HG03469 (cell line): ENCODE measurements around the gene NEURL1B.
"Not testable (repeated sequence)": the region's sequence is repeated elsewhere in the genome, so short reads cannot be mapped to it uniquely, and the experiment has no call there.

ENCODE experiments used
- ATAC-seq: cut with Tn5 transposase; IDR thresholded peaks from one replicate; pipeline ENCODE4 v1.9.1; 2021; ENCODE audit warnings: mild to moderate bottlenecking, moderate library complexity, moderate number of reproducible peaks; ENCODE audit not compliant: unreplicated experiment

The NEURL1B gene, protein sequence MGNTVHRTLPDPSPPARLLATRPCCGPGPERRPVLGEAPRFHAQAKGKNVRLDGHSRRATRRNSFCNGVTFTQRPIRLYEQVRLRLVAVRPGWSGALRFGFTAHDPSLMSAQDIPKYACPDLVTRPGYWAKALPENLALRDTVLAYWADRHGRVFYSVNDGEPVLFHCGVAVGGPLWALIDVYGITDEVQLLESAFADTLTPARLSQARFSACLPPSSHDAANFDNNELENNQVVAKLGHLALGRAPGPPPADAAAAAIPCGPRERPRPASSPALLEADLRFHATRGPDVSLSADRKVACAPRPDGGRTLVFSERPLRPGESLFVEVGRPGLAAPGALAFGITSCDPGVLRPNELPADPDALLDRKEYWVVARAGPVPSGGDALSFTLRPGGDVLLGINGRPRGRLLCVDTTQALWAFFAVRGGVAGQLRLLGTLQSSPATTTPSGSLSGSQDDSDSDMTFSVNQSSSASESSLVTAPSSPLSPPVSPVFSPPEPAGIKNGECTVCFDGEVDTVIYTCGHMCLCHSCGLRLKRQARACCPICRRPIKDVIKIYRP

DNA sequence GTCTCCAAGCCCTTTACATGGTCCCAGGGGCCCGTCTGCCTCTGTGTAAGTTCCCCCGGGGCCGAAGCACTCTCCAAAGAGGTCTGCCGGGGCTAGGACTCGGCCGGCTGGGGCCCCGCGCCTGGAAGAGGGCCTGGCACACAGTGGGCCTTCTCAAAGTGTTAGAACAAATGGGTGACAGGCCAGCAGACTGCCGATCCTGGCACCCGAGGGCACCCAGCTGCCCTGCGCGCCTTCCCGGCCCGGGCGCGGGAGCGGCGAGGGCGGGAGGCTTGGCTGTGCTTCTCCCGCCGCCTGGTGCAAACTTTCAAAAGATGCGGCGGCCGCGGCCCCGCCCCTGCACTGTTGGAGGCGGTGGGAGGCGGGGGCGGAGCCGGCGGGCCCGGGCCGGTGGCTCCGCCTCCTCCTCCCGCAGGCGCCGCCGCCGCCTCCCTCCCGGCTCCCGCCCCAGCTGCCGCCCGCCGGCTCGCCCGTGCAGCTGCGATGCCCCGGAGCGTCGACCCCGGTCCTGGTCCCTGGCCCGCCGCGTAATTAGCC, at the start of gene NEURL1B:
TSS of gene NEURL1B (plus strand) at position 442 of the 537 bp plus-strand sequence. CDS start 144 bp downstream, outside the sequence.
- no peak for ATAC-seq

DNA sequence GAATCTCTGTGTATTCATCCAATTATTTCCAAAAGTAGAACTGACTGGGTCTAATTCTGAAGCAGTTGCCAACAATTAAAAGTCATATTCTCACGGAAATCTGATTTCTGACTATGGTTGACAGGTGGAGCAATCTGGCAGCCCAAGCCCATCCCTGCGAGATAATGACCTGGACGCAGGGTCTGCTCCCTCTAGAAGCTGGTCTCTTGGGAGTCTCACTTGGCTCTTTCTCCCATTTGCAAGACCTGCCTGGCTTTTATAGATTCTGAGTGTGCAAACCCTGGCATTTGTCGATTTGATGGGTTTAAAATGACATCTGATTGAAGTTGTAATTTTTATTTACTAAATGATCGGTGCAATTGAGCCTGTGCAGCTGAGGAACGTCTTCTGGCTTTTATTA, 49.4 kb upstream of the NEURL1B start:
- ATAC-seq, result no peak

DNA sequence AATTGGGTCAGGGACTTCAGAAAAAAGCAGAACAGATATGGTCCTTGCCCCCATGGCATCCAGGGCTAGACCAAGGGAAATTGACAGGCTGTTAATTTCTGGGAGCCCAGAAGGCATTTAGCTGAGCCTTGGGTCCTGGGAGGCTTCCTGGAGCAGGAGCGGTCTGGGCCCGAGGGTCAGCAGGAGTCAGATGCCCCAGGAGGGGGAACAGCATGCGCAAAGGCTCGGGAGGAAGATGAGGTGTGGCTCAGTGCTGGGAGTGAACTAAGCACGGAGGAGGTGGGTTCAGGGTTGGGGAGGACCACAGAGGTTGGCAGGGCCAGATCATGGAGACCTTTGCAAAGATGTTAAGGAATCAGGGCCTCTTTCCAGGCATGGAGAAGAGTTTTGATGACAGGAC, 48.2 kb upstream of the NEURL1B start:
- ATAC-seq, result no peak

DNA sequence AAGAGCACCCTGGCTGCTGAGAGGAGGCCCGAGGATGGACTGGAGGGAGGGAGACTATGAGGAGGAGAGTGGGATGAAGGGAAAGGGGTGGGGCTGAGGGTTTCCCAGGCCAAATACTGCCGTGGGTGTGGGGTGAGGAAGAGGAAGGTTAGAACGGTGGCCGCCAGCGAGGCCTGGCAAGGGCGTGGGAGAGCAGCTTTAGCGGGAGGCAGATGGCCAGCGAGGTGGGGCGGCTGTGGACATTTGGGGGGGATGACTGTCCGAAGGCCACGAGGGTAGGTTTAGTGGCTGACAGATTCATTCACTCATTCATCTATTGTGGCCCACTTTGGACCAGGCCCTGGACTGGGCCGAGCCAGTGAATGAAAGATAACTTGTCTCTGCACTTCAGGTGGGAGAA, 47.8 kb upstream of the NEURL1B start:
- ATAC-seq, result no peak

DNA sequence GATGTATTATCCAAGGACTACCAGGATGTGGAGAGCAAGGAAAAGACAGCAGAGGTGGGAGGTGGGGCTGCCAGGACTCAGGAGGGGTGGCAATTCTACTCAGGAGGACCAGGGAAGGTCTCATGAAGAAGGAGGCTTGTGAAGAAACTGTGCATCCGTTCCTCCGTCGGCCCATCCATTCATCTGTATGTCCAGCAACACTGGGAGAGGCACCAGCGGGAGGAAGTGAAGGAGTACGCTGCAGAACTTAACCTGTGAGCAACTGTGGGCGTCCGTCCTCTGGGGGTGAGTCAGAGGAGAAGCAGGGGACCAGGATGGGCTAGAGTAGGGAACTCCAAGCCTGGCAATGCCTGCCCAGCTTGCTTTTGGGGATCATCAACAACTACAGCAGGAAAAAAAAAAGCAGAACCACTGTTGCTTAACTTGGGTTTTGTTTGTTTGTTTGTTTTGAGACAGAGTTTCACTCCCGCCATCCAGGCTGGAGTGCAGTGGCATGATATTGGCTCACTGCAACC, 47.3 kb upstream of the NEURL1B start:
- ATAC-seq, result no peak

DNA sequence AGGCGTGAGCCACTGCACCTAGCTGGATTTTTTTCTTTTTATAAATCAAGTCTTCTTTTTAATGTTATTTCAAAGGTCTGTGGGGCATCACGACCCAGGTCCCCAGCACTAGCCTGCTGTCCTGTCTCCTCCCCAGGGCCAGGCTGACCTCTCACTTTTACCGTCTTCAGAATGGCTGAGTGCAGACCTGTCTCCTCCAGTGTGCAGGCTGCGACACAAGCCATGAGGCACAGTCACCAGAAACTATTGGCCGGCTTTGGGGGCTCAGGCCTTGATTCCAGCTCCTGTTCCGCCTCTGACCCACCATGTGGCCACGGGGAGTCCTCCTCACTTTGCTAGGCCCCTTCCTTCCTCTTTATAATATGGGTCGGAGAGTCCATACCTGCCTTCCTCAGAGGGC, 46.6 kb upstream of the NEURL1B start:
- ATAC-seq, result no peak

DNA sequence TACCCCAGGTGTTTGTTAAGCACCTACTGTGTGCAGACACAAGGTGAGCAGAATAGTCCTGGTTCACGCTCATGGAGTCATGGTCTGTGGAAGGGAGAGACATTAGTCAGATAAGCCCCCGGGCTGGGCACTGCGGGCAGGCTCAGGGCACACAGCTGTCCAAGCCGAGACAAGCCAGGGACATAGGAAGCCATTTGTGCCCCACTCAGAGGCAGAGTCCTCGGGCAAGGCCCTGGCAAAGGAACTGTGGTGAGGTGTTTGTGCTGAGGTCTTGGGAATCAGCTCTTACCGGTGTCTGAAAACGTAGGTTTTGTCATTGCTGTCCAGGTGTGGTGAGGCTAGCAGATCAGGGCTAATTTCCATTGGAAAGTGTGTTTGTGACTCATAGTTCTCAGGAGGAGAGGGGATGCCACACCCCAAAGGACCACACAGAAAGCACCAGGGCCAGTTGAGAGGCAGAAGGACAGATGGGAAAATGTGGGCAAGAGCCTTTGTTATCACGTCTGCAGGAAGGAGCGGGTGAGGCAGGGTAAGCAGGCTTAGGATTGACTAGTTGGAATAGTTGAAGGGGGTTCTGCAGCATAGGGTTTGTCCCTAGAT, 46.1 kb upstream of the NEURL1B start:
- no peak for ATAC-seq

DNA sequence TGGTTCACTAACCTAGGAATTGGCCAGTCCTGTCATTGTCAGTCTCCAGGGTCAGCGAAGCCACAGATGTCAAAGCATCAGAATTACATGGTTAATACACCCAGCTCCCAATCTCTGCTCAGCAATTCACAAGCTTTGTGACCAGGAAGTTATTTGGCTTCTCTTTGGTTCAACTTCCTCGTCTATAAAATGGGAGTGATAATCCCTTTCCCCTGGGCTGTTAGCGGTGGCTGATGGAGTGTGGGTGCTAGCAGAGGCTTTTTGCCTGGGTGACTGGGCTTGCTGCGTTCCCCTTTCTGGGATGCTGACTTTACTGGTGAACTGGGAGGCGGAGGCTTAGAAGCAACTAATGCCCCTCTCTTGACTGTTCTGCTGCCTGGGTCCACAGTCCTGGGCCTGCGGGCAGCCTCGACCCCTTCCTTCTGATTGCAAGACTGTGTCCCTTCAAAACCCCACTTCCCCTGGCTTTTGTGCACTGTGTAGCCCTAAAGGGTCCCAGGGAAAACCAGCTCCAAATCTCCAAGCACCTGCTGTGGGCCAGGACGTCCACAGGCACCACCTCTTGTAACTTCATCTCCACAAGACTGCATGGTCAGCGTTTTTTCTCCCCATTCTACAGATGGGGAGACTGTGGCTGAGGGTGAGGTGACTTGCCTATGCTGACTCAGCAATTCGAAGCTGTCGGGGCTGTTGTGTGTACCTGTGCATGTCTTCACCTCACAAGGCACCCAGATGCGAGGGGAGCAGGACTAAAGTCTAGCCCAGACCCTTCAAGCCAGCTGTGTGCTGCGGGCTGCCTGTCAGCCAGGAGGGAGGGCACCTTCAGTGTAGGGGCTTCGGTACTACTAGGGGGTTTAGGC, 45.2 kb upstream of the NEURL1B start:
- no peak for ATAC-seq

DNA sequence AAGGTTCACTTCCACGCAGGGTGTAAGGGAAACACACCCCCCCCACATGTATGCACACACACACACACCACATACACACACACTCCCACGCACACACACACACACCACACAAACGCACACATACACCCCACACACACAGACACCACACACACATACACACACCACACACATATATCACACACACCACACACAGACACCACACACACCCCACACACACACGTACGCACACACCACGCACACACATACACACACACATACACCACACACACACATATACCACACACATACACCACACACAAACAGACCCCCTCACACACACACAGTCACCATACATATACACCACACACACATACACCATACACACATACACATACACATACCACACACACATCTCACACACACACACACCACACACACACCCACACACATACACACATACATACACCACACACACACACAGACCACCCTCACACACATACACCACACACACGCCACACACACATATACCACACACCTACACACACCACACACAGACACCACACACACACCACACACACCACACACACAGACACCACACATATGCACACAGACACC, 44.3 kb upstream of the NEURL1B start:
- ATAC-seq, result no peak

DNA sequence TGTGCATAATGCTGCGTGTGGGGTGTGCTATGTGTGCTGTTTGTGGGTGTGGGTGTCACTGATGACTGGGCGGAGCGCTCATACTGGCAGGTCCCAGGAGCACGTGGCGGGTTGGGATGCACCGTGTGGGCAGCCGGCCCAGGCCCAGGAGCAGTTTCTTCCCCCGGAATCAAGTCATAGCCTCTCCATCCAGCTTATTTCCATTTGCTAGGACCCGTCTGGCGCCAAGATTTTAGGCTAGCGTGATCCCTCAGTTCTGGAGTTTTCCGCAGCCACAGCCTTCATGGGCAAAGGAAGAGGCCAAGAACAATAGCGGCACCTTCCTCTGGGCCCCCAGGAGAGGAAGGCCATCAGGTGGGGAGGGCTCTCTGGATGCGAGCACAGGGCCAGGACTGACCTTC, 43.3 kb upstream of the NEURL1B start:
- no peak for ATAC-seq

DNA sequence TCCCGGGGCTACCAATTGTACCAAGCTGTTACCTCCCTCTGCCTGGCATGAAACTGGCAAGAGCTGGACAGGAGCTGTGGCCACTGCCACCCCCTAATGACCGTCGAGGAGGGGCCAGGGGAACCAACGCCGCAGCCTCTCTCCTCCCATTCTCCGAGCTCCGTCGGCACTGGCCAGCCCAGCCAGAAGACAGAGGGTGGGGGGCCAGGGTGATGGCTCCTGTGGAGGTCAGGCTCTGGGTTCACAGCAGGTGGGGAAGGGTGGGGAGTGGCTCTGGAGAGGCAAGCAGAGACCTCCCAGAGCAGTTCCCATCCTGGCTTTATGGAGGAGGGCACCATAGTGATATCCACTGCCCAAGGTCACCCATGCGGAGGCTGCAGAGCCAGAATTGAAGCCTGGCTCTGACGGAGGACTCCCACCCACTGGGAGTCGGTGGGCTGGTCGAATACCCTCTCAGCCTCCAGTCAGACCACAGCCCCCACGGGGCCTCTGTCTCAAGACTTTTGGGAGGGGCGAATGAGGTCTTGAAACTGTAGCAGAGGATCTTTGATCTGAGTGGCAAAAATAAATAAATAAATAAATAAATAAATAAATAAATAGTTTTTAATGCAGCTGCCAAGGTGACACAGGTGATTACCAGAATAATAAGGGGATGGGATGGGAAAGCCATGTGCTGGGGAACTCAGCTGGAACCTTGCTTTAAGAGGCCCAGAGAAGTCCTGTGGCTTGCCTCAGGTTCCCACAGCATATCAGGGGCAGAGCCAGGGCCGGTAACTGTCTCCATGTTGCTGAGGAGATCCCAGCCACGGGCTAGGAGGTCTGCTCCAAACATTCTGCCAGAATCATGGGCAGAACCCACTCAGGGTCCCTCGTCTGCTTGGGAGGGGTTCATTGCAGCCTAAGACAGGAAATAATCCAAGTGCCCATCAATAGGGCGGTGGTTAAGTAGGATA, 42.5 kb upstream of the NEURL1B start:
- ATAC-seq, result no peak

DNA sequence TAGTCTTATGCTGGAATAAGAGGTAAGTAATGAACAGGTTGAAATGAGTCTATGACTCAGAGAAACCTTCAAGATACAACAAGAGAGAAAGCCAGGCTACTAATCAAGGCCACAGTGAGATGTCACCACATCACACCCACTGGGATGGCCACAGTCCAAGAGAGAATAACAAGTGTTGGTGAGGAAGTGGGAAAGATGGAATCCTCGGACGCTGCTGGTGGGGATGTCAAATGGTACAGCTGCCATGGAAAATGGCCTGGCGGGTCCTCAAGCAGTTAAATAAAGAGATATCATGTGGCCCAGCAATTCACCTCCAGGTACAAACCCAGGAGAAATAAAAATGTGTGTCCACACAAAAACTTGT, 41.9 kb upstream of the NEURL1B start:
- no peak for ATAC-seq

DNA sequence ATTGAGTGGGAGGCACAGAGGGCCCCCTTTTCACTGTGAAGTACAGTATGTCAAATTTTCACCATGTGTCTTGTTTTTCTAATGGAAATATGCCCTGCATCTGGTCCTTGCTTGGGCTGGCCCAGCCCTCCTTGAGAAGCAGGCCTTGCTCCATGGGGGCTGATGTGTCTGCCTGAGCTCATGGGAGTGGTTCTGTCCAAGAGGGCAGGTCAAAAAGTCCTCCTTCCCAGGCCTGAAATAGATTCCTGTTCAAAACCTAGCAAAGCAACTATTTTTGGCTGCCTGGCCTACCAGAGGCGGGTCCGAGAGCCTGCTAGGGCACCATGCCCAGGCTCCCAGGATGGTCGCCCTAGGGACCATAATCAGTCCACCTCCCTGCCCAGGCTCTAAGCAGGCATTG, 40.5 kb upstream of the NEURL1B start:
- no peak for ATAC-seq

DNA sequence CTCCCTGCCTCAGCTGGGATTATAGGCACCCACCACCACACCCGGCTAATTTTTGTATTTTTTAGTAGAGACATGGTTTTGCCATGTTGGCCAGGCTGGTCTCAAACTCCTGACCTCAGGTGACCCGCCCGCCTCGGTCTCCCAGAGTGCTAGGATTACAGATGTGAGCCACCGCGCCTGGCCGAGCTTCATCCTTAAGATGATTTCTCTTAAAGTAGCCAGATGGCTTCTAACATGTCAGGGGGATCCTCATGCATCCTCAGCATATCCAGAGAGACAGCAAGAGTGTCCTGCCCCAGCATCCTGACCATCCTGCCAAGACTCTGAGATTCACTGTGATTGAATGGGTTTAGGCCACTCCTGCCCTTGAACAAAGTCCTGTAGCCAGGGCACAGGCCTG, 39.5 kb upstream of the NEURL1B start:
- not testable (repeated sequence) for ATAC-seq

DNA sequence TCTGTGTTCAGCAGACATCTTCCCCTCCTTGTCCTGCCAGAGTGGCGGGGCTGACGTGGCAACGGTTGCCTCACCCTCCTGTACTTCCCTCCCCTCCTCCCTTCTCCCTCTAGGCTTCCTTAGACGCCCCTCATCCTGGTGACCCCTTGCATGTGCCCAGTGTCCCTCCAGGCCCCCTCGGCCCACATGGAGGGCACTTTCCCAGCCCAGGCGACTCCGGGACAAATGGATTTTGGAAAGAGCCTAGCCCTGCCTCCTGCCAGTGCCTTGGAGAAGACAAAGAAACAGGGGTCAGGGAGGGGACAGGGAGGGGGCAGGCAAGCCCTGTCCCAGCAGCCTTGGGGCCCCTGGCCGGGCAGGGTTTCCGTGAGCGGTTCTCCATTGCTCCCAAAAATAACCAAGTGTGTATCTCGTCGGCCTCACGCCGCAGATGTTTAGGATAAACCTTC, 38.3 kb upstream of the NEURL1B start:
- no peak for ATAC-seq

DNA sequence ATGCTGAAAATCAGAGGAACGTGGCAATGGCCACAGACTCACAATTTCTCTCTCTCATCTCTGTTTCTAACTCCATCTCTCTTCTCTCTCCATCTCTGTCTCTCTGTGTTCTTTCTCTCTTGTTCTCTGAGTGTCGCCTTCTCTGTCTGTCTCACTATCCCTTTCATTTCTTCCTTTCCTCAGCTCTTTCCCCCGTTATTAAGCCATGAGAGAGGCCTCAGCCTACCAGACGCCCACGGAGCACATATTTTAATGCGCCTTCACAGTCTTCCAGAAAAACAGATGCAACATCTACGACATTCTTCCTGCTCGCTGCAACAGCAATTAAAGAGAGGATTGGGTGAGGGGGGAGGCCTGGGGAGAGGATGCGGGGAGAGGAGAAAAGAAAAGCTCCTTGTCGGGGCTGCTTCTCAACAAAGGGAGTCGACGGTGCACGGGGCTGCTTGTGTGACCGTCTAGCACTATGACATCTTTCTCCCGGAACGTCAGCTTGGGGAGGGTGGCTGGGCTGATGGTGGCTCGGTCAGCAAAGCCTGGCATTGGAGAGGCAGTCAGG, 37.7 kb upstream of the NEURL1B start:
- ATAC-seq, result no peak

DNA sequence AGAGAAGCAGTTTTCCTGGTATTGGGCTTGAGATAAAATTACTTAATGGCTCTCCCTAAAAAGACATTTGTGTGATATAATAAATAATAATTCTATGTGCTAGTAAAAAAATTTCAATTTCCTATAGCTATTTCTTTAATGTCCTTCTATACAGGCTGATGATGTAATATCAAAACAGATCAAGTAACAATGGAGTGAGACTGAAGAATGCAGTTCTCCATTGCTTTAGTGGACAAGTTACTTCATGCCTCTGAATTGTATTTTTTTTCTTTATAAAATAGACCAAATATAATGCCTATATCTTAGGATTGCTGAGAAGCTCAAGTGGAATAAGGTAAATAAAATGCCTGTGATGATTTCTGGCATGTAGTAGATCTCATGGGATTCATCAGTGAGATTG, 35.6 kb upstream of the NEURL1B start:
- no peak for ATAC-seq

DNA sequence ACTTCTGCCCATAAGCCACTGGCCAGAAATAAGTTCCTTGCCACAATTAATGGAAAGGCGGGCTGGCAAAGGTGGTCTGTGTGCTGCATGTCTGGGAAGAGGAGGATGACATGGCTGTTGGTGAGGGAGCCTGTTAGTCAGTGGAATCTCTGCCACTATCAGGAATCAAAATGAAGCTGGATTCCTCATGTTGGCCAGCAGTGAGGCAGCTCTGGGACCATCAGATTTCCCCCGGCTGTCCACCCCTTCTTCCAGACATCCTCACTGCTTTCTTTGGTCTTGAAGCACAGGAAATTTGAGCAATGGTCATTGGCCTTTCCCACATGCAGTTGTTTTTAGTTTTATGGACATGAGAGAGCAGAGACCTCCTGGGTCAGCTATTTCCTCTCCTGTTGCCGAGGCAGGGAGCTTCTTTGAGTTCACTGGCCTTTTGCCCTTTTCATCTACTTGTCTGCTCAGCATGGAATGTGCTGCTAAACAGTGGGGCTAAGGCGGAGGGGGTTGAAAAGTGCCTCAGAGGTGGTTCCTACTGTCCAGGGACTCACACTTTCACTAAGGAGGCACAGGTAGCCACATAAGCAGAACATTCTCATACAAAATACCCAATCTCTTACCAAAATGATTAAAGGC, 34.8 kb upstream of the NEURL1B start:
- ATAC-seq, result no peak
